ENCODE data around the gene KRTAP4-5.
"Not testable (repeated sequence)": the region's sequence is repeated elsewhere in the genome, so short reads cannot be mapped to it uniquely, and the experiment has no call there.

The KRTAP4-5 gene

GRCh38 chr17:41147531-41148204 lies 2.0 kb downstream of the KRTAP4-5 start:
- DNase-seq (ENCODE audit: low spot score), result no peak

GRCh38 chr17:41145261-41145660 lies 4.4 kb downstream of the KRTAP4-5 start:
- DNase-seq (ENCODE audit: low spot score), result no peak

GRCh38 chr17:41144846-41145245 lies 4.8 kb downstream of the KRTAP4-5 start:
- no peak for DNase-seq (ENCODE audit: low spot score)

- DNase-seq (ENCODE audit: low spot score), result no peak
Observed at GRCh38 chr17:41141361-41141760, 8.3 kb downstream of the KRTAP4-5 start.

- no peak for DNase-seq (ENCODE audit: low spot score)
Observed at GRCh38 chr17:41140360-41141131, 9.1 kb downstream of the KRTAP4-5 start, which contains the start of gene KRTAP4-6. KRTAP4-6 (minus strand) TSS chr17:41140544; CDS start chr17:41140487, 57 bp downstream.

- not testable (repeated sequence) for DNase-seq (ENCODE audit: low spot score)
Observed at GRCh38 chr17:41139865-41140264, 9.8 kb downstream of the KRTAP4-5 start.

GRCh38 chr17:41133880-41134735 lies 15.5 kb downstream of the KRTAP4-5 start:
- no peak for DNase-seq (ENCODE audit: low spot score)

GRCh38 chr17:41131979-41132378 lies 17.6 kb downstream of the KRTAP4-5 start:
- no peak for DNase-seq (ENCODE audit: low spot score)

GRCh38 chr17:41127371-41127770 lies 22.3 kb downstream of the KRTAP4-5 start:
- no peak for DNase-seq (ENCODE audit: low spot score)

GRCh38 chr17:41126412-41126811 lies 23.2 kb downstream of the KRTAP4-5 start:
- DNase-seq (ENCODE audit: low spot score), result no peak

GRCh38 chr17:41125064-41125463 lies 24.6 kb downstream of the KRTAP4-5 start:
- DNase-seq (ENCODE audit: low spot score), result no peak

GRCh38 chr17:41123991-41124371 lies 25.6 kb downstream of the KRTAP4-5 start, which contains the start of gene KRTAP4-12:
KRTAP4-12 (minus strand) TSS chr17:41124182; CDS start chr17:41124122, 60 bp downstream.
- DNase-seq (ENCODE audit: low spot score), result not testable (repeated sequence)

GRCh38 chr17:41123292-41123990 lies 26.2 kb downstream of the KRTAP4-5 start:
- not testable (repeated sequence) for DNase-seq (ENCODE audit: low spot score)

- no peak for DNase-seq (ENCODE audit: low spot score)
Observed at GRCh38 chr17:41121742-41122141, 27.9 kb downstream of the KRTAP4-5 start.

- not testable (repeated sequence) for DNase-seq (ENCODE audit: low spot score)
Observed at GRCh38 chr17:41119696-41120690, 29.6 kb downstream of the KRTAP4-5 start.

- no peak for DNase-seq (ENCODE audit: low spot score)
Observed at GRCh38 chr17:41118721-41119120, 30.9 kb downstream of the KRTAP4-5 start.

- not testable (repeated sequence) for DNase-seq (ENCODE audit: low spot score)
Observed at GRCh38 chr17:41117846-41118386, 31.7 kb downstream of the KRTAP4-5 start, which contains the start of gene KRTAP4-11. KRTAP4-11 (minus strand) TSS chr17:41118373; CDS start chr17:41118315, 58 bp downstream.

GRCh38 chr17:41116297-41116696 lies 33.3 kb downstream of the KRTAP4-5 start:
- DNase-seq (ENCODE audit: low spot score), result no peak

- no peak for DNase-seq (ENCODE audit: low spot score)
Observed at GRCh38 chr17:41111151-41111885, 38.3 kb downstream of the KRTAP4-5 start.

All from hematopoietic multipotent progenitor cell treated with erythropoietin and hydrocortisone succinate and interleukin-3 and kit ligand, for 17 days (in vitro differentiated cells).